Left ventricle myocardium inferior (tissue), 1 donor: ENCODE results near the gene GOLPH3. TPM values are rescaled to one million over a fixed set of nuclear protein-coding genes. Genes with fewer than 3 reads are reported as not detected.

Source experiments
- DNase-seq: peaks from one replicate; pipeline ENCODE4 v3.0.0-alpha.2; 2020
- H3K27ac ChIP-seq: fragments of 200-600 bp; replicated peaks from 2 replicates; pipeline ENCODE4 v1.8.0; 2021
- H3K27me3 ChIP-seq: fragments of 200-600 bp; 2 replicates; pipeline ENCODE4 v1.8.0; 2021; ENCODE audit warnings: low read depth
- H3K36me3 ChIP-seq: fragments of 200-600 bp; 2 replicates; pipeline ENCODE4 v1.8.0; 2021
- H3K4me1 ChIP-seq: fragments of 200-600 bp; 2 replicates; pipeline ENCODE4 v1.8.0; 2021
- H3K4me3 ChIP-seq: fragments of 200-600 bp; 2 replicates; pipeline ENCODE4 v1.8.0; 2021; ENCODE audit warnings: mild to moderate bottlenecking, moderate library complexity
- H3K9me3 ChIP-seq: fragments of 200-600 bp; replicated peaks from 2 replicates; pipeline ENCODE4 v1.8.0; 2021
- CTCF ChIP-seq: fragments of 200-600 bp; IDR thresholded peaks from 2 replicates; pipeline ENCODE4 v1.8.0; 2021; ENCODE audit warnings: antibody characterized with exemption, mild to moderate bottlenecking, borderline replicate concordance
- intact Hi-C: fragments of 100-400 bp; cut with micrococcal nuclease; formaldehyde crosslinking; loops from one replicate; pipeline ENCODE4 v1.11.0; 2022
- total RNA-seq: library from RNA; stranded (reverse); fragmentation: NEBNext Ultra II Directional; extraction: Animal tissue kit (Norgen Biotek cat#: 25700); gene quantifications from one replicate; pipeline ENCODE4 v1.2.1, GENCODE V29; 2021
- donor health status: DM: no; HTN: yes; CAD: no; lungs with severe emphysema.

The GOLPH3 gene
- total RNA-seq, 1 donor from 2014 or later, result 42.8 TPM

GRCh38 chr5:32092938-32093812 lies 80.9 kb downstream of the GOLPH3 start:
- no peak overlapping the region for H3K4me3 ChIP-seq
- H3K36me3 ChIP-seq, result peaks cover 64% of the 10 kb centered on the region
- H3K27ac ChIP-seq, result no peak overlapping the region
- DNase-seq, result no peak
- intact Hi-C loops, result loop anchor here (5.0 kb wide), 1 partner anchor 266 kb away; no protein-coding TSS in a partner anchor
- H3K4me1 ChIP-seq, result peaks cover 28% of the 10 kb centered on the region
- TF ChIP-seq CTCF, result peak; percentile 77
- H3K9me3 ChIP-seq, result no peaks in the 10 kb centered on the region
- no peaks in the 10 kb centered on the region for H3K27me3 ChIP-seq

DNA sequence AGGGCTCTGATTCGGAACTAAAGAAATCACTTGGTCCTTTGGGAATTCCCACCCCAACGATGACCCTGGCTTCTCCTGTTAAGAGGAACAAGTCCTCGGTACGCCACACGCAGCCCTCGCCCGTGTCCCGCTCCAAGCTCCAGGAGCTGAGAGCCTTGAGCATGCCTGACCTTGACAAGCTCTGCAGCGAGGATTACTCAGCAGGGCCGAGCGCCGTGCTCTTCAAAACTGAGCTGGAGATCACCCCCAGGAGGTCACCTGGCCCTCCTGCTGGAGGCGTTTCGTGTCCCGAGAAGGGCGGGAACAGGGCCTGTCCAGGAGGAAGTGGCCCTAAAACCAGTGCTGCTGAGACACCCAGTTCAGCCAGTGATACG lies 83.4 kb downstream of the GOLPH3 start:
- TF ChIP-seq CTCF, result no peak
- Histone ChIP-seq H3K36me3 (peaks cover 71% of the 10 kb centered on the region), H3K4me3 (no peak overlapping the region), H3K4me1 (peaks cover 20% of the 10 kb centered on the region), H3K27ac (no peak overlapping the region), H3K27me3 (no peaks in the 10 kb centered on the region), H3K9me3 (no peaks in the 10 kb centered on the region)
- DNase-seq, result no peak
- intact Hi-C loops, result loop anchor here (5.0 kb wide), 1 partner anchor 263 kb away; no protein-coding TSS in a partner anchor

DNA sequence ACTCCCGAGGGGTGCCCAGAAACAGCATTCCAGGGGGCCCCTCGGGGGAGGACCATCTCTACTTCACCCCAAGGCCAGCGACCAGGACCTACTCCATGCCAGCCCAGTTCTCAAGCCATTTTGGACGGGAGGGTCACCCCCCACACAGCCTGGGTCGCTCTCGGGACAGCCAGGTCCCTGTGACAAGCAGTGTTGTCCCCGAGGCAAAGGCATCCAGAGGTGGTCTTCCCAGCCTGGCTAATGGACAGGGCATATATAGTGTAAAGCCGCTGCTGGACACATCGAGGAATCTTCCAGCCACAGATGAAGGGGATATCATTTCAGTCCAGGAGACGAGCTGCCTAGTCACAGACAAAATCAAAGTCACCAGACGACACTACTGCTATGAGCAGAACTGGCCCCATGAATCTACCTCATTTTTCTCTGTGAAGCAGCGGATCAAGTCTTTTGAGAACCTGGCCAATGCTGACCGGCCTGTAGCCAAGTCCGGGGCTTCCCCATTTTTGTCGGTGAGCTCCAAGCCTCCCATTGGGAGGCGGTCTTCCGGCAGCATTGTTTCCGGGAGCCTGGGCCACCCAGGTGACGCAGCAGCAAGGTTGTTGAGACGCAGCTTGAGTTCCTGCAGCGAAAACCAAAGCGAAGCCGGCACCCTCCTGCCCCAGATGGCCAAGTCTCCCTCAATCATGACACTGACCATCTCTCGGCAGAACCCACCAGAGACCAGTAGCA lies 83.9 kb downstream of the GOLPH3 start:
- DNase-seq, result no peak
- no peak overlapping the region for H3K27ac ChIP-seq
- H3K9me3 ChIP-seq, result no peaks in the 10 kb centered on the region
- TF ChIP-seq CTCF, result no peak
- intact Hi-C loops, result loop anchor here (5.0 kb wide), 1 partner anchor 263 kb away; no protein-coding TSS in a partner anchor
- peaks cover 75% of the 10 kb centered on the region for H3K36me3 ChIP-seq
- no peaks in the 10 kb centered on the region for H3K27me3 ChIP-seq
- no peak overlapping the region for H3K4me3 ChIP-seq
- H3K4me1 ChIP-seq, result peaks cover 16% of the 10 kb centered on the region

- H3K4me1 ChIP-seq, result peaks cover 10% of the 10 kb centered on the region
- no peak for TF ChIP-seq CTCF
- no peaks in the 10 kb centered on the region for H3K27me3 ChIP-seq
- no peak overlapping the region for H3K4me3 ChIP-seq
- no peaks in the 10 kb centered on the region for H3K9me3 ChIP-seq
- no peak for DNase-seq
- no peak overlapping the region for H3K27ac ChIP-seq
- intact Hi-C loops, result no loop called here
- H3K36me3 ChIP-seq, result peaks cover 78% of the 10 kb centered on the region
Observed at GRCh38 chr5:32089146-32090000, 84.7 kb downstream of the GOLPH3 start.

DNA sequence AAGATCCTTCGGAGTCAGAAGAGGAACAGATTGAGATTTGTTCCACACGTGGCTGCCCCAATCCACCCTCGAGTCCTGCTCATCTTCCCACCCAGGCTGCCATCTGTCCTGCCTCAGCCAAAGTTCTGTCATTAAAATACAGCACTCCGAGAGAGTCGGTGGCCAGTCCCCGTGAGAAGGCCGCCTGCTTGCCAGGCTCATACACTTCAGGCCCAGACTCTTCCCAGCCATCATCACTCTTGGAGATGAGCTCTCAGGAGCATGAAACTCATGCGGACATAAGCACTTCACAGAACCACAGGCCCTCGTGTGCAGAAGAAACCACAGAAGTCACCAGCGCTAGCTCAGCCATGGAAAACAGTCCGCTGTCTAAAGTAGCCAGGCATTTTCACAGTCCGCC lies 85.9 kb downstream of the GOLPH3 start:
- Histone ChIP-seq H3K9me3 (no peaks in the 10 kb centered on the region), H3K4me1 (peaks cover 16% of the 10 kb centered on the region), H3K27me3 (no peaks in the 10 kb centered on the region), H3K27ac (no peak overlapping the region), H3K4me3 (no peak overlapping the region), H3K36me3 (peaks cover 74% of the 10 kb centered on the region)
- no peak for DNase-seq
- intact Hi-C loops, result no loop called here
- TF ChIP-seq CTCF, result no peak
